ENCODE results near the gene TANGO2. TPM values are rescaled to one million over a fixed set of nuclear protein-coding genes. Genes with fewer than 3 reads are reported as not detected.

Gene TANGO2
- total RNA-seq, 1 experiment from 2014 or later: 21.5 TPM

- TF ChIP-seq EZH2 (IDR thresholded peaks at IDR 0.05; ENCODE audit: borderline replicate concordance, low read depth, low read length, poor library complexity, severe bottlenecking) (no peak), CTCF (conservative IDR thresholded peaks at IDR 0.05; ENCODE audit: low read depth, low read length) (no peak)
- intact Hi-C loops (cut with micrococcal nuclease; ENCODE audit: unreplicated experiment): loop anchor here (5.0 to 10.0 kb wide), 3 partner anchors 110 to 320 kb away; partner anchors contain the start of gene DGCR8
- POLR2A ChIA-PET (ENCODE audit: low non-redundant PET): no interaction called here
These were observed 45.8 kb upstream of the TANGO2 start for GRCh38 chr22:19974935-19975706.

GRCh38 chr22:19975707-19976035, 45.2 kb upstream of the TANGO2 start:
- H3K36me3 ChIP-seq (ENCODE audit: insufficient read depth, low read length, poor library complexity, severe bottlenecking): no peaks in the 10 kb centered on the region
- no peaks in the 10 kb centered on the region for H3K27me3 ChIP-seq (replicated peaks; ENCODE audit: insufficient read depth, low read depth, low read length, poor library complexity)
- H3K9me3 ChIP-seq (ENCODE audit: low read depth, low read length, poor library complexity, severe bottlenecking): no peaks in the 10 kb centered on the region
- H3K4me1 ChIP-seq (ENCODE audit: insufficient read depth, low read length, poor library complexity, severe bottlenecking): peaks cover 16% of the 10 kb centered on the region
- BruUV-seq (replicated peaks): no TSS peak
- peak overlapping the region; percentile 56 for H3K27ac ChIP-seq (ENCODE audit: low read depth, low read length, poor library complexity, severe bottlenecking)
- ChIA-PET POLR2A (ENCODE audit: low non-redundant PET) (no interaction called here), CTCF (no interaction called here)
- intact Hi-C loops (cut with micrococcal nuclease; ENCODE audit: unreplicated experiment): loop anchor here (10.0 kb wide), 2 partner anchors 109 to 319 kb away; partner anchors contain the start of gene DGCR8
- DNase-seq (ENCODE audit: low spot score): no peak
- TF ChIP-seq CTCF (conservative IDR thresholded peaks at IDR 0.05; ENCODE audit: low read depth, low read length) (no peak), EZH2 (IDR thresholded peaks at IDR 0.05; ENCODE audit: borderline replicate concordance, low read depth, low read length, poor library complexity, severe bottlenecking) (no peak)
- no peak overlapping the region for H3K4me3 ChIP-seq (ENCODE audit: low read depth, low read length, poor library complexity, severe bottlenecking)

More at GRCh38 chr22:19974935-19975706, 45.8 kb upstream of the TANGO2 start:
- no peaks in the 10 kb centered on the region for H3K36me3 ChIP-seq (ENCODE audit: insufficient read depth, low read length, poor library complexity, severe bottlenecking)
- no TSS peak for BruUV-seq (replicated peaks)
- peaks cover 16% of the 10 kb centered on the region for H3K4me1 ChIP-seq (ENCODE audit: insufficient read depth, low read length, poor library complexity, severe bottlenecking)
- H3K27me3 ChIP-seq (replicated peaks; ENCODE audit: insufficient read depth, low read depth, low read length, poor library complexity): no peaks in the 10 kb centered on the region
- DNase-seq (ENCODE audit: low spot score): peak; percentile 55
- CTCF ChIA-PET: no interaction called here
- no peaks in the 10 kb centered on the region for H3K9me3 ChIP-seq (ENCODE audit: low read depth, low read length, poor library complexity, severe bottlenecking)
- peak overlapping the region; percentile 56 for H3K27ac ChIP-seq (ENCODE audit: low read depth, low read length, poor library complexity, severe bottlenecking)
- no peak overlapping the region for H3K4me3 ChIP-seq (ENCODE audit: low read depth, low read length, poor library complexity, severe bottlenecking)

GRCh38 chr22:19976671-19977070, 44.2 kb upstream of the TANGO2 start:
- no peaks in the 10 kb centered on the region for H3K9me3 ChIP-seq (ENCODE audit: low read depth, low read length, poor library complexity, severe bottlenecking)
- ChIA-PET CTCF (no interaction called here), POLR2A (ENCODE audit: low non-redundant PET) (no interaction called here)
- no peak overlapping the region for H3K4me3 ChIP-seq (ENCODE audit: low read depth, low read length, poor library complexity, severe bottlenecking)
- no peaks in the 10 kb centered on the region for H3K36me3 ChIP-seq (ENCODE audit: insufficient read depth, low read length, poor library complexity, severe bottlenecking)
- no TSS peak for BruUV-seq (replicated peaks)
- no peak for TF ChIP-seq EZH2 (IDR thresholded peaks at IDR 0.05; ENCODE audit: borderline replicate concordance, low read depth, low read length, poor library complexity, severe bottlenecking)
- TF ChIP-seq CTCF (conservative IDR thresholded peaks at IDR 0.05; ENCODE audit: low read depth, low read length): no peak
- no peak overlapping the region for H3K27ac ChIP-seq (ENCODE audit: low read depth, low read length, poor library complexity, severe bottlenecking)
- no peaks in the 10 kb centered on the region for H3K27me3 ChIP-seq (replicated peaks; ENCODE audit: insufficient read depth, low read depth, low read length, poor library complexity)
- no peak for DNase-seq (ENCODE audit: low spot score)
- peaks cover 16% of the 10 kb centered on the region for H3K4me1 ChIP-seq (ENCODE audit: insufficient read depth, low read length, poor library complexity, severe bottlenecking)
- intact Hi-C loops (cut with micrococcal nuclease; ENCODE audit: unreplicated experiment): loop anchor here (10.0 kb wide), 2 partner anchors 108 to 318 kb away; partner anchors contain the start of gene DGCR8

All from A673 (cell line).